Measurements from ENCODE around the gene BLOC1S4. TPM values are rescaled to one million over a fixed set of nuclear protein-coding genes. Genes with fewer than 3 reads are reported as not detected.
"Not testable (repeated sequence)": the region's sequence is repeated elsewhere in the genome, so short reads cannot be mapped to it uniquely, and the experiment has no call there.

The BLOC1S4 gene
- total and polyA plus RNA-seq, 7 experiments from 2014 or later, result 18.7 to 80.3 (median 44.5) TPM

- H3K36me3 ChIP-seq (ENCODE audit: control insufficient read depth in 2 of 3, insufficient read depth in 3 of 3, low read length in 3 of 3), result peaks cover 0 to 26% (median 11%) of the 10 kb centered on the region in 3 experiments
- peaks cover 29 to 30% of the 10 kb centered on the region in 2 donors for H3K4me1 ChIP-seq (ENCODE audit: control insufficient read depth in 2 of 2, insufficient read depth in 2 of 2, low read length in 2 of 2)
- peak; percentile 21 for ATAC-seq
- H3K27me3 Mint-ChIP-seq; H3K9me3 ChIP-seq (ENCODE audit: control insufficient read depth in 2 of 3, low read length in 3 of 3); H3K27me3 ChIP-seq (ENCODE audit: control insufficient read depth in 2 of 2, insufficient read depth in 2 of 2, low read length in 2 of 2): not testable (repeated sequence)
- ChIA-PET CTCF (interaction anchor here (0.7 to 5.5 kb wide), 10 partner anchors 9 to 201 kb away, joined by 3 to 61 read pairs (median 22); partner anchors contain the start of genes BLOC1S4 and MRFAP1L1), POLR2A (interaction anchor here (0.5 to 12.6 kb wide), 17 partner anchors 10 to 409 kb away, joined by 3 to 696 read pairs (median 15); partner anchors contain the start of genes BLOC1S4, GRPEL1, KIAA0232 and MAN2B2)
- H3K4me3 ChIP-seq (ENCODE audit: low read length), result peak overlapping the region; percentile 74
- H3K36me3 Mint-ChIP-seq, result peaks cover 4 to 43% (median 33%) of the 10 kb centered on the region in 5 donors
- H3K9me3 Mint-ChIP-seq, result peaks cover 0 to 11% (median 0%) of the 10 kb centered on the region in 11 donors
- peak in 2 of 9 donors; percentile 54 to 61 for DNase-seq
- H3K27ac ChIP-seq (ENCODE audit: low read depth, low read length), result peak overlapping the region; percentile 83
- H3K4me3 Mint-ChIP-seq, result peak overlapping the region; percentile 90 to 100 (median 98)
- peak overlapping the region; percentile 88 to 100 (median 98) for H3K27ac Mint-ChIP-seq
- intact Hi-C loops (cut with micrococcal nuclease), result loop anchor here (1.0 to 5.0 kb wide), 4 partner anchors 9 to 395 kb away; partner anchors contain the start of genes GRPEL1 (in 1 of the 2), MAN2B2 (in 1 of the 2) and TADA2B (in 1 of the 2)
- H3K4me1 Mint-ChIP-seq, result peaks cover 33 to 46% (median 44%) of the 10 kb centered on the region in 7 donors
These were observed 42.7 kb upstream of the BLOC1S4 start for GRCh38 chr4:6673191-6673659.

- Mint-ChIP-seq H3K4me3 (peak overlapping the region; percentile 90 to 100 (median 98)), H3K4me1 (peaks cover 33 to 53% (median 50%) of the 10 kb centered on the region in 7 donors), H3K9me3 (peaks cover 0 to 12% (median 0%) of the 10 kb centered on the region in 11 donors), H3K27ac (peak overlapping the region; percentile 88 to 100 (median 98)), H3K36me3 (peaks cover 4 to 50% (median 39%) of the 10 kb centered on the region in 5 donors), H3K27me3 (peaks cover 0 to 3% (median 0%) of the 10 kb centered on the region in 5 donors)
- Histone ChIP-seq H3K9me3 (ENCODE audit: control insufficient read depth in 2 of 3, low read length in 3 of 3) (no peaks in the 10 kb centered on the region), H3K4me1 (ENCODE audit: control insufficient read depth in 2 of 2, insufficient read depth in 2 of 2, low read length in 2 of 2) (peaks cover 30 to 34% of the 10 kb centered on the region in 2 donors), H3K4me3 (ENCODE audit: low read length) (peak overlapping the region; percentile 74), H3K27me3 (ENCODE audit: control insufficient read depth in 2 of 2, insufficient read depth in 2 of 2, low read length in 2 of 2) (no peaks in the 10 kb centered on the region), H3K36me3 (ENCODE audit: control insufficient read depth in 2 of 3, insufficient read depth in 3 of 3, low read length in 3 of 3) (peaks cover 0 to 32% (median 11%) of the 10 kb centered on the region in 3 experiments), H3K27ac (ENCODE audit: low read depth, low read length) (peak overlapping the region; percentile 83)
- ATAC-seq, result peak; percentile 93
- ChIA-PET POLR2A (interaction anchor here (0.5 to 12.6 kb wide), 24 partner anchors 11 to 409 kb away, joined by 3 to 696 read pairs (median 6); partner anchors contain the start of genes BLOC1S4, GRPEL1, KIAA0232 and MAN2B2), CTCF (interaction anchor here (0.6 to 5.5 kb wide), 14 partner anchors 10 to 313 kb away, joined by 3 to 61 read pairs (median 18); partner anchors contain the start of genes BLOC1S4 and MRFAP1L1)
- intact Hi-C loops (cut with micrococcal nuclease), result loop anchor here (1.0 to 5.0 kb wide), 16 partner anchors 10 to 394 kb away; partner anchors contain the start of genes BLOC1S4 (in 2 of the 2), GRPEL1 (in 2 of the 2), MRFAP1 (in 2 of the 2) and MRFAP1L1 (in 2 of the 2)
- peak; percentile 89 to 97 (median 95) for DNase-seq
These were observed 42.1 kb upstream of the BLOC1S4 start for GRCh38 chr4:6673660-6674499.

GRCh38 chr4:6674500-6675149 lies 41.3 kb upstream of the BLOC1S4 start:
- intact Hi-C loops (cut with micrococcal nuclease), result loop anchor here (1.0 to 5.0 kb wide), 14 partner anchors 15 to 394 kb away; partner anchors contain the start of genes BLOC1S4 (in 2 of the 2), MRFAP1 (in 2 of the 2), MRFAP1L1 (in 2 of the 2) and GRPEL1 (in 1 of the 2)
- ChIA-PET CTCF (interaction anchor here (0.7 to 5.5 kb wide), 16 partner anchors 10 to 396 kb away, joined by 3 to 61 read pairs (median 12); partner anchors contain the start of genes BLOC1S4 and MRFAP1L1), POLR2A (interaction anchor here (0.9 to 12.6 kb wide), 18 partner anchors 8 to 394 kb away, joined by 3 to 696 read pairs (median 13); partner anchors contain the start of genes BLOC1S4, GRPEL1, KIAA0232 and MAN2B2)
- Mint-ChIP-seq H3K4me3 (peak overlapping the region; percentile 90 to 100 (median 98)), H3K27ac (peak overlapping the region; percentile 88 to 99 (median 98)), H3K27me3 (peaks cover 0 to 3% (median 0%) of the 10 kb centered on the region in 5 donors), H3K36me3 (peaks cover 4 to 50% (median 42%) of the 10 kb centered on the region in 5 donors), H3K9me3 (peaks cover 0 to 13% (median 0%) of the 10 kb centered on the region in 11 donors), H3K4me1 (peaks cover 36 to 58% (median 51%) of the 10 kb centered on the region in 7 donors)
- H3K36me3 ChIP-seq (ENCODE audit: control insufficient read depth in 2 of 3, insufficient read depth in 3 of 3, low read length in 3 of 3), result peaks cover 0 to 32% (median 11%) of the 10 kb centered on the region in 3 experiments
- peak; percentile 60 for ATAC-seq
- peaks cover 30 to 34% of the 10 kb centered on the region in 2 donors for H3K4me1 ChIP-seq (ENCODE audit: control insufficient read depth in 2 of 2, insufficient read depth in 2 of 2, low read length in 2 of 2)
- peak overlapping the region; percentile 74 for H3K4me3 ChIP-seq (ENCODE audit: low read length)
- no peaks in the 10 kb centered on the region for H3K27me3 ChIP-seq (ENCODE audit: control insufficient read depth in 2 of 2, insufficient read depth in 2 of 2, low read length in 2 of 2)
- DNase-seq, result peak in 8 of 9 donors; percentile 37 to 81 (median 76)
- H3K27ac ChIP-seq (ENCODE audit: low read depth, low read length), result peak overlapping the region; percentile 74
- H3K9me3 ChIP-seq (ENCODE audit: control insufficient read depth in 2 of 3, low read length in 3 of 3), result no peaks in the 10 kb centered on the region

- H3K27me3 ChIP-seq (ENCODE audit: control insufficient read depth in 2 of 2, insufficient read depth in 2 of 2, low read length in 2 of 2), result no peaks in the 10 kb centered on the region
- POLR2A ChIA-PET, result interaction anchor here (3.0 to 12.6 kb wide), 6 partner anchors 8 to 197 kb away, joined by 20 to 696 read pairs (median 96); partner anchors contain the start of genes BLOC1S4, KIAA0232, MRFAP1 and MRFAP1L1
- Mint-ChIP-seq H3K9me3 (peaks cover 0 to 25% (median 4%) of the 10 kb centered on the region in 11 donors), H3K27me3 (peaks cover 0 to 3% (median 0%) of the 10 kb centered on the region in 5 donors), H3K4me1 (peaks cover 40 to 70% (median 60%) of the 10 kb centered on the region in 7 donors), H3K27ac (peak overlapping the region; percentile 15 to 99 (median 95)), H3K4me3 (peak overlapping the region; percentile 90 to 100 (median 98)), H3K36me3 (peaks cover 10 to 63% (median 61%) of the 10 kb centered on the region in 5 donors)
- peaks cover 0 to 6% (median 0%) of the 10 kb centered on the region in 3 experiments for H3K9me3 ChIP-seq (ENCODE audit: control insufficient read depth in 2 of 3, low read length in 3 of 3)
- no peak for ATAC-seq
- H3K4me1 ChIP-seq (ENCODE audit: control insufficient read depth in 2 of 2, insufficient read depth in 2 of 2, low read length in 2 of 2), result peaks cover 30 to 34% of the 10 kb centered on the region in 2 donors
- no peak for DNase-seq
- H3K27ac ChIP-seq (ENCODE audit: low read depth, low read length), result peak overlapping the region; percentile 38
- peak overlapping the region; percentile 48 for H3K4me3 ChIP-seq (ENCODE audit: low read length)
- CTCF ChIA-PET, result interaction anchor here (0.6 to 5.5 kb wide), 6 partner anchors 12 to 41 kb away, joined by 3 to 61 read pairs (median 48); partner anchors contain the start of genes BLOC1S4 and MRFAP1L1
- intact Hi-C loops (cut with micrococcal nuclease), result no loop called here
- H3K36me3 ChIP-seq (ENCODE audit: control insufficient read depth in 2 of 3, insufficient read depth in 3 of 3, low read length in 3 of 3), result peaks cover 0 to 32% (median 11%) of the 10 kb centered on the region in 3 experiments
These were observed 39.0 kb upstream of the BLOC1S4 start for GRCh38 chr4:6676722-6677558.

GRCh38 chr4:6680372-6681034 lies 35.5 kb upstream of the BLOC1S4 start:
- H3K9me3 ChIP-seq (ENCODE audit: control insufficient read depth in 2 of 3, low read length in 3 of 3), result peaks cover 0 to 6% (median 0%) of the 10 kb centered on the region in 3 experiments
- intact Hi-C loops (cut with micrococcal nuclease), result no loop called here
- H3K4me1 Mint-ChIP-seq, result peaks cover 25 to 52% (median 40%) of the 10 kb centered on the region in 7 donors
- H3K27me3 Mint-ChIP-seq, result no peaks in the 10 kb centered on the region
- ATAC-seq (no peak), DNase-seq (no peak)
- no peaks in the 10 kb centered on the region for H3K27me3 ChIP-seq (ENCODE audit: control insufficient read depth in 2 of 2, insufficient read depth in 2 of 2, low read length in 2 of 2)
- H3K36me3 ChIP-seq (ENCODE audit: control insufficient read depth in 2 of 3, insufficient read depth in 3 of 3, low read length in 3 of 3), result peaks cover 0 to 28% (median 6%) of the 10 kb centered on the region in 3 experiments
- no peak overlapping the region for H3K4me3 ChIP-seq (ENCODE audit: low read length)
- POLR2A ChIA-PET, result interaction anchor here (0.7 to 12.6 kb wide), 5 partner anchors 10 to 29 kb away, joined by 3 to 696 read pairs (median 5); partner anchors contain the start of genes BLOC1S4, MRFAP1L1 and S100P
- H3K27ac ChIP-seq (ENCODE audit: low read depth, low read length), result no peak overlapping the region
- peak overlapping the region in 4 of 9 donors; percentile 28 to 48 (median 32) for H3K27ac Mint-ChIP-seq
- H3K4me1 ChIP-seq (ENCODE audit: control insufficient read depth in 2 of 2, insufficient read depth in 2 of 2, low read length in 2 of 2), result peaks cover 23 to 26% of the 10 kb centered on the region in 2 donors
- H3K36me3 Mint-ChIP-seq, result peaks cover 10 to 57% (median 46%) of the 10 kb centered on the region in 5 donors
- CTCF ChIA-PET, result no interaction called here
- peaks cover 0 to 16% (median 4%) of the 10 kb centered on the region in 11 donors for H3K9me3 Mint-ChIP-seq
- H3K4me3 Mint-ChIP-seq, result no peak overlapping the region

Data from naive thymus-derived CD4-positive, alpha-beta T cell (primary cell).